Left ventricle myocardium inferior (tissue), 1 donor: ENCODE data around the gene OR4N5. TPM values are rescaled to one million over a fixed set of nuclear protein-coding genes. Genes with fewer than 3 reads are reported as not detected.

Experiments used
- DNase-seq: peaks from one replicate; pipeline ENCODE4 v3.0.0-alpha.2; 2020
- H3K27ac ChIP-seq: fragments of 200-600 bp; replicated peaks from 2 replicates; pipeline ENCODE4 v1.8.0; 2021
- H3K27me3 ChIP-seq: fragments of 200-600 bp; 2 replicates; pipeline ENCODE4 v1.8.0; 2021; ENCODE audit warnings: low read depth
- H3K36me3 ChIP-seq: fragments of 200-600 bp; 2 replicates; pipeline ENCODE4 v1.8.0; 2021
- H3K4me1 ChIP-seq: fragments of 200-600 bp; 2 replicates; pipeline ENCODE4 v1.8.0; 2021
- H3K4me3 ChIP-seq: fragments of 200-600 bp; 2 replicates; pipeline ENCODE4 v1.8.0; 2021; ENCODE audit warnings: mild to moderate bottlenecking, moderate library complexity
- H3K9me3 ChIP-seq: fragments of 200-600 bp; replicated peaks from 2 replicates; pipeline ENCODE4 v1.8.0; 2021
- intact Hi-C: fragments of 100-400 bp; cut with micrococcal nuclease; formaldehyde crosslinking; loops from one replicate; pipeline ENCODE4 v1.11.0; 2022
- total RNA-seq: library from RNA; stranded (reverse); fragmentation: NEBNext Ultra II Directional; extraction: Animal tissue kit (Norgen Biotek cat#: 25700); gene quantifications from one replicate; pipeline ENCODE4 v1.2.1, GENCODE V29; 2021
- TF ChIP-seq, protein P1 (sequence below): fragments of 200-600 bp; IDR thresholded peaks from 2 replicates; pipeline ENCODE4 v1.8.0; 2021; ENCODE audit warnings: antibody characterized with exemption, mild to moderate bottlenecking, borderline replicate concordance
- donor health status: DM: no; HTN: yes; CAD: no; lungs with severe emphysema.

The OR4N5 gene
- total RNA-seq, 1 donor from 2014 or later = not detected

DNA sequence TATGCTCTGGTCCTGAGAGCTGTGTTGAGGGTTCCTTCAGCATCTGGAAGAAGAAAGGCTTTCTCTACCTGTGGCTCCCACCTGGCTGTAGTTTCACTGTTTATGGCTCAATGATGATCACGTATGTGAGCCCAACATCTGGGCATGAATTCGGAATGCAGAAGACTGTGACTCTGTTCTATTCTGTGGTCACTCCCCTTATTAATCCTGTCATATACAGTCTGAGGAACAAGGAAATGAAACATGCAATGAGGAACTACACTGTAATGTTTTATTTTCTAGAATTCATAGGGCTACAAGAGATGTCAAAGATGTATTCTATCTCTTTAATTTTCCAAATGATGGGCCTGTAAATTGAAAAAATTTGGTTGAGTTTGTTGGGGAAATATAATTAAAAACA lies 41.3 kb downstream of the OR4N5 start:
- intact Hi-C loops = no loop called here
- no peak overlapping the region for H3K27ac ChIP-seq
- TF ChIP-seq, protein P1, sequence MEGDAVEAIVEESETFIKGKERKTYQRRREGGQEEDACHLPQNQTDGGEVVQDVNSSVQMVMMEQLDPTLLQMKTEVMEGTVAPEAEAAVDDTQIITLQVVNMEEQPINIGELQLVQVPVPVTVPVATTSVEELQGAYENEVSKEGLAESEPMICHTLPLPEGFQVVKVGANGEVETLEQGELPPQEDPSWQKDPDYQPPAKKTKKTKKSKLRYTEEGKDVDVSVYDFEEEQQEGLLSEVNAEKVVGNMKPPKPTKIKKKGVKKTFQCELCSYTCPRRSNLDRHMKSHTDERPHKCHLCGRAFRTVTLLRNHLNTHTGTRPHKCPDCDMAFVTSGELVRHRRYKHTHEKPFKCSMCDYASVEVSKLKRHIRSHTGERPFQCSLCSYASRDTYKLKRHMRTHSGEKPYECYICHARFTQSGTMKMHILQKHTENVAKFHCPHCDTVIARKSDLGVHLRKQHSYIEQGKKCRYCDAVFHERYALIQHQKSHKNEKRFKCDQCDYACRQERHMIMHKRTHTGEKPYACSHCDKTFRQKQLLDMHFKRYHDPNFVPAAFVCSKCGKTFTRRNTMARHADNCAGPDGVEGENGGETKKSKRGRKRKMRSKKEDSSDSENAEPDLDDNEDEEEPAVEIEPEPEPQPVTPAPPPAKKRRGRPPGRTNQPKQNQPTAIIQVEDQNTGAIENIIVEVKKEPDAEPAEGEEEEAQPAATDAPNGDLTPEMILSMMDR = no peak

DNA sequence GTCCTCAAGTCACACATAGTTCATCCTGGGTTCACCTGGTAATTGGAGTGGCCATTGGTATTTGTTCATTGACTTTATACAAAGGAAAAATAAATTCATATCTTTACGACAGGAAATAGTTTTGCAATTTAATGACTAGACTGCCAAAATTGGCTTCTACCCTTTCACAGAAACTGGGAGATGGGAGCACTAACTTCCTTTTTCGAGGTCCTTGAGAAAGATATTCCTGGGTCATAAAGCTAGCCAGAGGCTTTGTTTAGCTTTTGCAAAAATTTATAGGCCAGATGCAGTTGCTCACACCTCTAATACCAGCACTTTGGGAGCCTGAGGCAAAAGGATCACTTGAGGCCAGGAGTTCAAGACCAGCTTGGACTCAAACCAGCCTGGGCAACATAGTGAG lies 41.9 kb downstream of the OR4N5 start:
- peaks cover 4% of the 10 kb centered on the region for H3K27me3 ChIP-seq
- H3K4me3 ChIP-seq = no peak overlapping the region
- H3K9me3 ChIP-seq = no peaks in the 10 kb centered on the region
- H3K27ac ChIP-seq = no peak overlapping the region
- intact Hi-C loops = no loop called here
- H3K36me3 ChIP-seq = no peaks in the 10 kb centered on the region
- no peak for DNase-seq
- TF ChIP-seq, protein P1 = no peak
- no peaks in the 10 kb centered on the region for H3K4me1 ChIP-seq

More for the DNA sequence above, 41.3 kb downstream of the OR4N5 start:
- H3K36me3 ChIP-seq = no peaks in the 10 kb centered on the region
- H3K4me1 ChIP-seq = no peaks in the 10 kb centered on the region
- DNase-seq = no peak
- peaks cover 4% of the 10 kb centered on the region for H3K27me3 ChIP-seq
- H3K4me3 ChIP-seq = no peak overlapping the region
- no peaks in the 10 kb centered on the region for H3K9me3 ChIP-seq

DNA sequence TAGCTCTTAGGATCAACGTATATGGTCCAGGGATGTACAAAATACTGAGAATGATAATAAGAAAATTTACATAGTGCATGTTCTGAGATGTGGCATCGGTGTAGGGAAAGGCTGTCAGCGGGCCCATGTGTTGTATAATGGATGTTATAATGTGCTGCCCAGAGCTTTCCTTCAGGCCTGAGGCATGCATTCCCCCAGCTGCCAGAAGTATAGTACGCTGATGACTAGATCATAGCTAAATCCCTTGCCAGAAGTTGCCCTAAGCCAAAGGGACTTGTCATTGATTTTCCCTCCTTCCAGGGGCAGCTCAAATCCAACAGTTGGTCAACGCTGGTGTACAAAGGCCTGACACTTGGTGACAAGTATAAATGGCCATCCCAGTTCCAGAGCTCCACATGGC lies 45.6 kb downstream of the OR4N5 start:
- intact Hi-C loops = no loop called here
- Histone ChIP-seq H3K36me3 (no peaks in the 10 kb centered on the region), H3K4me1 (no peaks in the 10 kb centered on the region), H3K27ac (no peak overlapping the region), H3K27me3 (peaks cover 7% of the 10 kb centered on the region), H3K9me3 (no peaks in the 10 kb centered on the region), H3K4me3 (no peak overlapping the region)
- TF ChIP-seq, protein P1 = no peak
- no peak for DNase-seq

GRCh38 chr14:20190596-20190995 lies 52.0 kb downstream of the OR4N5 start, which contains the start of gene OR11G2:
TSS of gene OR11G2 (plus strand) at chr14:20190896. CDS start at chr14:20197438, 6,542 bp downstream.
- no peaks in the 10 kb centered on the region for H3K36me3 ChIP-seq
- intact Hi-C loops = no loop called here
- DNase-seq = no peak
- H3K4me3 ChIP-seq = no peak within 1 kb of the TSS
- H3K9me3 ChIP-seq = no peaks in the 10 kb centered on the region
- TF ChIP-seq, protein P1 = no peak
- peaks cover 18% of the 10 kb centered on the region for H3K27me3 ChIP-seq
- no peak within 1 kb of the TSS for H3K27ac ChIP-seq
- H3K4me1 ChIP-seq = no peaks in the 10 kb centered on the region

GRCh38 chr14:20191396-20191795 lies 52.8 kb downstream of the OR4N5 start:
- DNase-seq = no peak
- Histone ChIP-seq H3K9me3 (no peaks in the 10 kb centered on the region), H3K4me1 (no peaks in the 10 kb centered on the region), H3K27me3 (peaks cover 21% of the 10 kb centered on the region), H3K27ac (no peak overlapping the region), H3K4me3 (no peak overlapping the region), H3K36me3 (no peaks in the 10 kb centered on the region)
- TF ChIP-seq, protein P1 = no peak
- intact Hi-C loops = no loop called here
